ENCODE results near the gene ADGRA1. TPM values are rescaled to one million over a fixed set of nuclear protein-coding genes. Genes with fewer than 3 reads are reported as not detected.

Gene ADGRA1
- total and polyA plus RNA-seq, 10 of the 15 experiments (the other 5 are each of a cell fraction or from before 2014, with no cell fraction given): not detected

GRCh38 chr10:133043541-133044225, 44.0 kb upstream of the ADGRA1 start:
- no peaks in the 10 kb centered on the region for H3K9me3 ChIP-seq (replicated peaks; ENCODE audit: control insufficient read depth, insufficient read depth, low read length)
- no peak overlapping the region for H2AFZ ChIP-seq (ENCODE audit: control insufficient read depth, low read depth, low read length)
- no peak for FAIRE-seq
- no peak overlapping the region for H3K4me2 ChIP-seq (ENCODE audit: control insufficient read depth, insufficient read depth)
- ChIA-PET CTCF (no interaction called here), RAD21 (ENCODE audit: unreplicated experiment) (no interaction called here), SMC1A (ENCODE audit: uncharacterized antibody, unreplicated experiment) (no interaction called here), POLR2A (no interaction called here)
- H3K27me3 ChIP-seq (replicated peaks in 1 of 2; ENCODE audit: control insufficient read depth in 2 of 2, insufficient read depth in 2 of 2, low read length in 1 of 2): no peaks in the 10 kb centered on the region
- H3K4me3 ChIP-seq: no peak overlapping the region
- H3K27ac ChIP-seq (ENCODE audit: control insufficient read depth, insufficient read depth): no peak overlapping the region
- 50% methylated on average over 15 of the region's 18 CpGs for WGBS (ENCODE audit: insufficient coverage, insufficient replicate concordance, low lambda C conversion rate, missing lambda C conversion rate)
- DNase-seq (ENCODE audit: low read depth, low spot score): no peak
- no peaks in the 10 kb centered on the region for H4K20me1 ChIP-seq (ENCODE audit: control insufficient read depth, insufficient read depth)
- intact Hi-C loops (cut with micrococcal nuclease; ENCODE audit: unreplicated experiment) (no loop called here), in situ Hi-C loops (cut with MboI) (no loop called here)
- ATAC-seq: no peak
- BruUV-seq (replicated peaks): no TSS peak
- H3K36me3 ChIP-seq (ENCODE audit: control insufficient read depth in 2 of 2, insufficient read depth in 2 of 2, low read length in 1 of 2): no peaks in the 10 kb centered on the region
- TF ChIP-seq ZBTB40 (IDR thresholded peaks at IDR 0.05; ENCODE audit: borderline replicate concordance) (no peak), MYB (IDR thresholded peaks at IDR 0.05; ENCODE audit: borderline replicate concordance, low read depth, low read length) (no peak), FOXK2 (IDR thresholded peaks at IDR 0.05) (no peak), CHD1 (IDR thresholded peaks at IDR 0.05; ENCODE audit: low read depth, low read length) (no peak), ZBTB4 (CRISPR knock-in tag; IDR thresholded peaks at IDR 0.05) (no peak), CBX5 (IDR thresholded peaks at IDR 0.05; ENCODE audit: low read depth) (no peak), ESRRA (IDR thresholded peaks at IDR 0.05; ENCODE audit: low read length) (no peak), POU2F2 (IDR thresholded peaks at IDR 0.05; ENCODE audit: borderline replicate concordance, low read depth, low read length) (no peak), CBX3 (IDR thresholded peaks at IDR 0.05; ENCODE audit: borderline replicate concordance, low read depth) (no peak), KAT2A (conservative IDR thresholded peaks at IDR 0.05; ENCODE audit: control insufficient read depth, low read depth, low read length) (no peak), KLF5 (IDR thresholded peaks at IDR 0.05; ENCODE audit: partially characterized antibody) (no peak), BCLAF1 (IDR thresholded peaks at IDR 0.05) (no peak), WRNIP1 (IDR thresholded peaks at IDR 0.05; ENCODE audit: borderline replicate concordance, low read depth, low read length) (no peak)
- no peaks in the 10 kb centered on the region for H3K4me1 ChIP-seq (ENCODE audit: control insufficient read depth, insufficient read depth, low read length)
- H3K9ac ChIP-seq (ENCODE audit: control insufficient read depth, insufficient read depth, low read length): no peak overlapping the region
- no peaks in the 10 kb centered on the region for H3K79me2 ChIP-seq (ENCODE audit: control insufficient read depth, insufficient read depth, low read length)
